Fibroblast of mammary gland (primary cell): ENCODE measurements around the gene C2CD5.

Experiments used
- DNase-seq: peaks from one replicate; pipeline ENCODE4 v3.0.0-alpha.2; 2010; ENCODE audit warnings: low read depth
- H3K4me3 ChIP-seq: 2 replicates; pipeline ENCODE4 v1.5.1; 2011; ENCODE audit warnings: low read depth, mild to moderate bottlenecking, low read length, moderate library complexity; ENCODE audit not compliant: control insufficient read depth
- CTCF ChIP-seq: conservative IDR thresholded peaks from 2 replicates; pipeline ENCODE4 v1.5.1; 2011; ENCODE audit warnings: low read depth, low read length, inconsistent platforms; ENCODE audit not compliant: control insufficient read depth, insufficient read depth

Gene C2CD5, protein sequence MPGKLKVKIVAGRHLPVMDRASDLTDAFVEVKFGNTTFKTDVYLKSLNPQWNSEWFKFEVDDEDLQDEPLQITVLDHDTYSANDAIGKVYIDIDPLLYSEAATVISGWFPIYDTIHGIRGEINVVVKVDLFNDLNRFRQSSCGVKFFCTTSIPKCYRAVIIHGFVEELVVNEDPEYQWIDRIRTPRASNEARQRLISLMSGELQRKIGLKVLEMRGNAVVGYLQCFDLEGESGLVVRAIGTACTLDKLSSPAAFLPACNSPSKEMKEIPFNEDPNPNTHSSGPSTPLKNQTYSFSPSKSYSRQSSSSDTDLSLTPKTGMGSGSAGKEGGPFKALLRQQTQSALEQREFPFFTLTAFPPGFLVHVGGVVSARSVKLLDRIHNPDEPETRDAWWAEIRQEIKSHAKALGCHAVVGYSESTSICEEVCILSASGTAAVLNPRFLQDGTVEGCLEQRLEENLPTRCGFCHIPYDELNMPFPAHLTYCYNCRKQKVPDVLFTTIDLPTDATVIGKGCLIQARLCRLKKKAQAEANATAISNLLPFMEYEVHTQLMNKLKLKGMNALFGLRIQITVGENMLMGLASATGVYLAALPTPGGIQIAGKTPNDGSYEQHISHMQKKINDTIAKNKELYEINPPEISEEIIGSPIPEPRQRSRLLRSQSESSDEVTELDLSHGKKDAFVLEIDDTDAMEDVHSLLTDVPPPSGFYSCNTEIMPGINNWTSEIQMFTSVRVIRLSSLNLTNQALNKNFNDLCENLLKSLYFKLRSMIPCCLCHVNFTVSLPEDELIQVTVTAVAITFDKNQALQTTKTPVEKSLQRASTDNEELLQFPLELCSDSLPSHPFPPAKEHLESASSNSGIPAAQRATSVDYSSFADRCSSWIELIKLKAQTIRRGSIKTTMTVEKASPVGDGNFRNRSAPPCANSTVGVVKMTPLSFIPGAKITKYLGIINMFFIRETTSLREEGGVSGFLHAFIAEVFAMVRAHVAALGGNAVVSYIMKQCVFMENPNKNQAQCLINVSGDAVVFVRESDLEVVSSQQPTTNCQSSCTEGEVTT

DNA sequence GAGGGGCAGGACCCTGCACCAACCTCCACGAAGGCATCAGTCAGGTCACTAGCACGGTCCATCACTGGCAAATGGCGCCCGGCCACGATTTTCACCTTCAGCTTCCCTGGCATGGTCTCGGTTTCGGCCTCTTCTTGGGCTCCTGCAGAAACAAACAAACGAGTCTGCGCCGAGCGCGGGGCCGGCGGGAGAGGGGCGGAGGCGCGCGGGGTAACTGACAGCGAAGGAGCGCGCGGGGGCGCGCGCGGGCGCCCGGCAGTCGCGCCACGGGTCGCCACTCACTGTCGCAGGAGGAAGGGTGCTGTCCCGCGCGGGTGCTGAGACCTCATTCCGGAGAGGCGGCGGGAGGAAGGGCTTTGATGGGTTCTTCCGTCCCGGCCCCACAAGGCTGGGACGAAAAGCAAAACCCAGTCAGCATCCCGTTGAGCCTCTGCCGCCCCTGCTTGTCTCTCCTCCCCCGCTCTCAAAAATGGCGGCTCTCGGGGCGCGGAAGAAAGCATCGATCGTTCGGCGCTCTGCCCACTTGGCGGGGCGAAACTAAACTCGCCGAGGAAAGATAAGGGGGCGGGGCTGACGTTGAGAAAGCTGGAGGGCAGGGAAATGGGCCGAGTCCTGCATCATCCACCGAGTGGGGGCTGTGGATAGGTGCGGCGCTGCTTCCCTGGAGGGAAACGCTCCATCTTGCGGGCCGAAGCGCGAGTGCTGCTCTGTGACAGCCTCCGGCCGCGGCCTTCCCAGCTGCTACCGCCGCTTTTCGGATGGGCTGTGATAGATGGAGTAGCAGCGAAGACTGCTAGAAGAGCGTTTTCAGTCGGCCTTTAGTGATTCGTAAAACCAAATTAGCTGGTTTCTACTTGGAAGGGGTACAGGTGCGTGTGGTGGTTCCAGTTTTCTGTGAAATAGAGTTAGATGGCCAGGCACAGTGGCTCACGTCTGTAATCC is at the start of gene C2CD5:
Gene C2CD5 (minus strand): TSS at position 505 of the 942 bp plus-strand sequence. CDS start 392 bp downstream, at position 113.
- peak; percentile 97 for DNase-seq
- peak within 1 kb of the TSS; percentile 93 for H3K4me3 ChIP-seq
- peak; percentile 20 for TF ChIP-seq CTCF

GRCh38 chr12:22593864-22594263 is 49.5 kb upstream of the C2CD5 start:
- no peak overlapping the region for H3K4me3 ChIP-seq
- DNase-seq = no peak
- no peak for TF ChIP-seq CTCF

DNA sequence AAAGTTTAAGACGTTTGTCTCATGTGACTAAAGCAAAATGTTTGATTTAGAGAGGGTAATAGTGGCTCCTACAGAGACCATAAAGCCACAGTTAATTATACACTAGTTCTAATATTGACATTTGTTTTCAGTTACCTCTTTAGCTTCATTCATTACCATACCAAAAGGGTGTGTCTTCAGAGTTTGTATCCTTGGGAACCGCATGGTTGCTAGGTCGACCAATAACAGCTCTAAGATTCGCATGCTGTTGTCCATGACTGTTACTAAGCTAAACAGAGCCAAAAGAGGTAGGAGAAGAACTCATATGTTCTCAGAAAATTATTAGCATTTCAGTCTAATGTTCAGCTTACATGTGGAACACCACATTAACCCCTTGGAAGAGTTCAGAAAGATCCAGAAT is 44.5 kb upstream of the C2CD5 start:
- no peak for DNase-seq
- TF ChIP-seq CTCF = no peak
- no peak overlapping the region for H3K4me3 ChIP-seq

GRCh38 chr12:22578328-22578727 is 34.0 kb upstream of the C2CD5 start:
- no peak for TF ChIP-seq CTCF
- no peak for DNase-seq
- H3K4me3 ChIP-seq = no peak overlapping the region

GRCh38 chr12:22577667-22578066 is 33.3 kb upstream of the C2CD5 start:
- H3K4me3 ChIP-seq = no peak overlapping the region
- no peak for TF ChIP-seq CTCF
- DNase-seq = no peak

- no peak for TF ChIP-seq CTCF
- no peak overlapping the region for H3K4me3 ChIP-seq
- DNase-seq = no peak
Observed at GRCh38 chr12:22576473-22576872, 32.1 kb upstream of the C2CD5 start.
